Measurements from ENCODE around the gene SFN.
"Not testable (repeated sequence)": the region's sequence is repeated elsewhere in the genome, so short reads cannot be mapped to it uniquely, and the experiment has no call there.

The SFN gene

DNA sequence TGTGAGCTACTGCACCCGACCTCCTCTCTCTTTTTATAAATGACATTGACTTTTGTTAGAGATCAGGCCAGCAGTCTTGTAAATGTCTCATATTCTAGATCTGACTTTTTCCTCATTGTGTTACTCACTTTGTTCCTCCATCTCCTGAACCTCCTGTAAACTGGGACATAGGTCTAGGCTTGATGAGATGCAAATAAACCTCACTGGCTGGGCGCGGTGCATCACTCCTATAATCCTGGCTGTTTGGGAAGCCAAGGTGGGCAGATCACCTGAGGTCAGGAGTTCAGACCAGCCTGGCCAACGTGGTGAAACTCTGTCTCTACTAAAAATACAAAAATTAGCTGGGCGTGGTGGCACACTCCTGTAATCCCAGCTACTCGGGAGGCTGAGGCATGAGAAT lies 15.1 kb upstream of the SFN start:
- H3K36me3 ChIP-seq (ENCODE audit: insufficient read depth, low read length): peaks cover 50% of the 10 kb centered on the region
- H3K4me3 ChIP-seq (ENCODE audit: low read depth in 1 of 2, low read length in 2 of 2); H3K27me3 ChIP-seq (ENCODE audit: control insufficient read depth in 1 of 2, insufficient read depth in 2 of 2, low read length in 2 of 2); H3K27ac ChIP-seq (ENCODE audit: low read depth, low read length); H3K9ac ChIP-seq (ENCODE audit: low read length); H3K9me3 ChIP-seq (ENCODE audit: low read length): not testable (repeated sequence)
- peaks cover 17% of the 10 kb centered on the region for H3K4me1 ChIP-seq (ENCODE audit: insufficient read depth, low read length)

DNA sequence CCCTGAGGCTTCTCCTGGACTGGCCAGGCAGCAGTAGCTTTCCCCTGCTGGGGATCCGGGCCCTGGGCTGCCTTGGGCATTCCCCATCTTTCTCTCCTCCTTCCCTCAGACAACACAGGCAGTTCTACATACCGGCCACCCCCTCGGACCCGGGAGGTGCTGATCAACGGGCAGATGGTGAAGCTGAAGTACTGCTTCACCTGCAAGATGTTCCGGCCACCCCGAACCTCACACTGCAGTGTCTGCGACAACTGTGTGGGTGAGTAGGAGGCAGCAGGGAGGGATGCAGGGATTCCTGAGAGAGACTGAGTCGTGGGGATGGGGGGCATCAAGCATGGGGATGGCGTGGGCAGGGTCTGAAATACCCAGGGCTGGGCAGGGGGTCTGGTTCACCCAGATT lies 14.4 kb upstream of the SFN start:
- peaks cover 54% of the 10 kb centered on the region for H3K36me3 ChIP-seq (ENCODE audit: insufficient read depth, low read length)
- H3K4me1 ChIP-seq (ENCODE audit: insufficient read depth, low read length): peaks cover 17% of the 10 kb centered on the region
- H3K9me3 ChIP-seq (ENCODE audit: low read length): no peaks in the 10 kb centered on the region
- no peaks in the 10 kb centered on the region for H3K27me3 ChIP-seq (ENCODE audit: control insufficient read depth in 1 of 2, insufficient read depth in 2 of 2, low read length in 2 of 2)
- peak overlapping the region; percentile 27 for H3K27ac ChIP-seq (ENCODE audit: low read depth, low read length)
- H3K9ac ChIP-seq (ENCODE audit: low read length): no peak overlapping the region
- no peak overlapping the region for H3K4me3 ChIP-seq (ENCODE audit: low read depth in 1 of 2, low read length in 2 of 2)

DNA sequence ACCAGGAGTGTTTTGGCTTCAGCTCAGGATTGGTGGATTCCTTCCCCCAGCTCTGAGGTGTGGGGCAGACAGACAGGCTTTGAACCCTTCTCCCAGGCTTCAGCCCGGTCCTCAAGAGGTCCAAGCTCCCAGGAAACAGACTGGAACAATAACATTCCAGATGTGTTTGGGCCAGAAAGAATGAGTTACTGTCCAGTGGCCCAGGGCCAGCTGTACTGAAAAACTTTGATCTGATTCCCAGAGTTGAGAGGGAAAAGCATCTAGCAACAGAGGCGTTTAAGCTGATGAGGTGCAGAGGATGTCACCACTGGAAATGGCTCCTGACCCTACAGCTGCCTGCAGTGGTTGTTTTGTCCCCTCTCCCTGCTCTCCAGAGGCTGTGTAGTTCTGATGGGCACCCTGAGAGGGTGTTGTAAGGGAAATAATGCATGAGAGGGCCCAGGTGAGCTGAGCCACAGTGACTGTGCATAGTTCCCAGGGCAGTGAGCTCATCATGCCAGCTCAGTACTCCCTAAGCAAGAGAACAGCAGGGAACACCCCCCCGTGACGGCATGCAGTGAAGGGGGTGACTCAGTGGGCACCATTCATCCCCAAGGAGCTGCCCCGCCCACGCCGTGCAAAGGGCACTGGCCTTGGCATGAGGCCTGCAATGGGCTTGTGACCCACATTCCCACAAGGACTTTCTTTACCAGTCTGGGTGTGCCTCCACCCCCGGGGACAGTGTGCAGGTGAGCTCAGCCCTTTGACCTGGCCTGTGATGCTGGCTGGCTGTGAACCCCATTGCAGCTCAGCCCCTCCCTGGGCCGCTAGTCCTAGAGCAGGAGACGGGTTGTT lies 13.8 kb upstream of the SFN start:
- peaks cover 57% of the 10 kb centered on the region for H3K36me3 ChIP-seq (ENCODE audit: insufficient read depth, low read length)
- H3K27ac ChIP-seq (ENCODE audit: low read depth, low read length): peak overlapping the region; percentile 27
- H3K4me1 ChIP-seq (ENCODE audit: insufficient read depth, low read length): peaks cover 17% of the 10 kb centered on the region
- H3K27me3 ChIP-seq (ENCODE audit: control insufficient read depth in 1 of 2, insufficient read depth in 2 of 2, low read length in 2 of 2): no peaks in the 10 kb centered on the region
- no peak overlapping the region for H3K9ac ChIP-seq (ENCODE audit: low read length)
- H3K9me3 ChIP-seq (ENCODE audit: low read length): no peaks in the 10 kb centered on the region
- H3K4me3 ChIP-seq (ENCODE audit: low read depth in 1 of 2, low read length in 2 of 2): no peak overlapping the region

DNA sequence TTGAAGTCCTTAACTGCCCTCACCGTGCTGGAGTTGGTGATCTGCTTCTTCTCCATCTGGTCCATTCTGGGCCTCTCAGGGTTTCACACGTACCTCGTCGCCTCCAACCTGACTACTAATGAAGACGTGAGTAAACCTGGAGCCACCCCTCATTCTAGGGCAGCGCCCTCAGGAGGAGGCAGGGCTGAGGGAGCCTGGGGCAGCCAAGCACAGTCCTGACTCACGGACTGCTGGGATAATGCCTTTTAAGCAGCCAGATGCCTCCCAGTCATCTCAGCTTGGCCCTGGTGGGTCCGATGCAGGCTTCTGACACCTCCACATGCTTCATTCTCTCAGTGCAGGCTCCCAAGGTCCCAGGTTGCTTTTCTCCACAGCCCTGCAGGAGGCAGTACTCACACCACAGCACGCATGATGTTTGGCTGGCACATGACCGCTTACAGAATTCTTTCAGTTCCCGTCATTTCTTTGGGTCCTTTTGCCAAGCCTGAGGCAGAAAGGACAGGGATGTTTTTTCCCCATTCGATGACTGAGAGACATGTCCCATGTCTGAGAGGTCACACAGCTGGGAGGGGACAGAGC lies 11.8 kb upstream of the SFN start:
- Histone ChIP-seq H3K9me3 (ENCODE audit: low read length) (no peaks in the 10 kb centered on the region), H3K36me3 (ENCODE audit: insufficient read depth, low read length) (peaks cover 70% of the 10 kb centered on the region), H3K27ac (ENCODE audit: low read depth, low read length) (no peak overlapping the region), H3K4me3 (ENCODE audit: low read depth in 1 of 2, low read length in 2 of 2) (no peak overlapping the region), H3K9ac (ENCODE audit: low read length) (no peak overlapping the region), H3K4me1 (ENCODE audit: insufficient read depth, low read length) (peaks cover 17% of the 10 kb centered on the region), H3K27me3 (ENCODE audit: control insufficient read depth in 1 of 2, insufficient read depth in 2 of 2, low read length in 2 of 2) (no peaks in the 10 kb centered on the region)

DNA sequence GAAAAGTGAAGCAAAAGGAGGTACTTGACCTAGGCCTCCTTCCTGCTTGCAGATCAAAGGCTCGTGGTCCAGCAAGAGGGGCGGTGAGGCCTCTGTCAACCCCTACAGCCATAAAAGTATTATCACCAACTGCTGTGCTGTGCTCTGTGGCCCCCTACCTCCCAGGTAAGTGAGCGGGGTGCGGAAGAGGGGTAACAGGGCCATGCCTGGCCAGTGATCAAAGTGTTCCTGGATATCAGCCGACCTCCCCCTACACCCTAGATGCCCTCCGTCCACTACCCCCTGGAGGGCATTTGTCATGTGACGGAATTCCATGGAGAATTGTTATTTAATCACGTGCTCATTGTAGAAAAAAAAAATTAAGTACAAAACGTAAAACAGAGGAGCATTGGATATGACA lies 10.2 kb upstream of the SFN start:
- Histone ChIP-seq H3K4me3 (ENCODE audit: low read depth in 1 of 2, low read length in 2 of 2) (no peak overlapping the region), H3K9ac (ENCODE audit: low read length) (no peak overlapping the region), H3K9me3 (ENCODE audit: low read length) (no peaks in the 10 kb centered on the region), H3K27me3 (ENCODE audit: control insufficient read depth in 1 of 2, insufficient read depth in 2 of 2, low read length in 2 of 2) (no peaks in the 10 kb centered on the region), H3K36me3 (ENCODE audit: insufficient read depth, low read length) (peaks cover 71% of the 10 kb centered on the region), H3K27ac (ENCODE audit: low read depth, low read length) (no peak overlapping the region), H3K4me1 (ENCODE audit: insufficient read depth, low read length) (peaks cover 17% of the 10 kb centered on the region)

DNA sequence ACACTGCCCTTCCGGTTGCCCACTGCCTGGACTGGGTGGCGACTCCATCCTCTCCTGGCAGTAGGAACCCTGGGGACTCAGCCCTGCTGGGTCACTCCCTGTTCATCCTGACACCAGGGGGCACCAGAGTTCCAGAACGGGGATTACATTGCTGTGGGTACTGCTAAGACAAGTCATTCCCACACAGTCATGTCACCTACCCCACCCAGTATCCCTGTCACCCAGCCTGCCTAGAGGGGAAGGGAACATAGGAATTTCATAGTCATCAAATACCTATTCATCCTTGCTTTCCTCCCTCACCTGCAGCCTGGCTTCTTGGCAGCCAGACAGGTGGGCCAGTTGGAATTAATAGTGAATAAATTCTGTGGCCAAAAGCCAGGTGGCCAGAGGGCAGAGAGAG lies 9.8 kb upstream of the SFN start:
- Histone ChIP-seq H3K9me3 (ENCODE audit: low read length) (no peaks in the 10 kb centered on the region), H3K27me3 (ENCODE audit: control insufficient read depth in 1 of 2, insufficient read depth in 2 of 2, low read length in 2 of 2) (no peaks in the 10 kb centered on the region), H3K36me3 (ENCODE audit: insufficient read depth, low read length) (peaks cover 67% of the 10 kb centered on the region), H3K4me1 (ENCODE audit: insufficient read depth, low read length) (peaks cover 18% of the 10 kb centered on the region), H3K27ac (ENCODE audit: low read depth, low read length) (no peak overlapping the region), H3K9ac (ENCODE audit: low read length) (no peak overlapping the region), H3K4me3 (ENCODE audit: low read depth in 1 of 2, low read length in 2 of 2) (no peak overlapping the region)

DNA sequence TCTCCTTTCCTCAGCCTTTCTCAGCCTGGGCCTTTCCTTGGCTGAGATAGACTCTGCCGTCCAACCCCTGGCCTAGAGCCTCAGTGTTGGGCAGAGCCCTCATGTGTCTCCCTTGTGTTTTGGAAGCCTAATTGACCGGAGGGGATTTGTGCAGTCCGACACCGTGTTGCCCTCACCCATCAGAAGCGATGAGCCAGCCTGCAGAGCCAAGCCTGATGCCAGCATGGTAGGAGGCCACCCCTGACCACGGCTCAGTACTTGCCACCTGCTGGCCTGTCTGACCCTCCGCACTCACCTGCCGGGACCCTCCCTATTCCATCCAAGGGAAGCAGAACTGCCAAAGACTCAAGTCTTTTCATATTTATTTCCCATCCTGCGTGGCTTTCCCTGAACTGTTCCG lies 9.3 kb upstream of the SFN start:
- Histone ChIP-seq H3K9me3 (ENCODE audit: low read length) (no peaks in the 10 kb centered on the region), H3K36me3 (ENCODE audit: insufficient read depth, low read length) (peaks cover 62% of the 10 kb centered on the region), H3K9ac (ENCODE audit: low read length) (no peak overlapping the region), H3K4me3 (ENCODE audit: low read depth in 1 of 2, low read length in 2 of 2) (no peak overlapping the region), H3K27ac (ENCODE audit: low read depth, low read length) (no peak overlapping the region), H3K4me1 (ENCODE audit: insufficient read depth, low read length) (peaks cover 18% of the 10 kb centered on the region), H3K27me3 (ENCODE audit: control insufficient read depth in 1 of 2, insufficient read depth in 2 of 2, low read length in 2 of 2) (no peaks in the 10 kb centered on the region)

DNA sequence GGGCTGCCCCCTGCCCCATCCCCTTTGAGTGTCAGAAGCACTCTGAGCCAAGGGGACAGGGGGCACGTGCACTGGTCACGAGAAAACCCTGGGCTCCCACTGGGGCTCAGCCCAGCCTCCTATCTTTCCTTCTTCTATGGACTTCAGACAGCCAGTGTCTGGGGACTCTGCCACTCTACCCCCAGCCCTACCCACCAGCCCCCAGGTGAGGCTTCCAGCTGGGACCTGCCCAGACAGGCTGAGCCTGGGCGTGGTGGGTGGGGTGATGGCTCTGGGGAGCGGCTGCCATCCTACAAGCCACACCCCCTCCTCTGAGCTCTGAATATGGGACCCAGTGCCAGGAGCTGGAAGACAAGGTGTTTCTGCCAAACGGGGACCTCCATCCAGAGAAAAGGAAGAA lies 8.0 kb upstream of the SFN start:
- Histone ChIP-seq H3K9ac (ENCODE audit: low read length) (no peak overlapping the region), H3K27ac (ENCODE audit: low read depth, low read length) (no peak overlapping the region), H3K9me3 (ENCODE audit: low read length) (no peaks in the 10 kb centered on the region), H3K36me3 (ENCODE audit: insufficient read depth, low read length) (peaks cover 58% of the 10 kb centered on the region), H3K27me3 (ENCODE audit: control insufficient read depth in 1 of 2, insufficient read depth in 2 of 2, low read length in 2 of 2) (no peaks in the 10 kb centered on the region), H3K4me3 (ENCODE audit: low read depth in 1 of 2, low read length in 2 of 2) (no peak overlapping the region), H3K4me1 (ENCODE audit: insufficient read depth, low read length) (peaks cover 11% of the 10 kb centered on the region)

DNA sequence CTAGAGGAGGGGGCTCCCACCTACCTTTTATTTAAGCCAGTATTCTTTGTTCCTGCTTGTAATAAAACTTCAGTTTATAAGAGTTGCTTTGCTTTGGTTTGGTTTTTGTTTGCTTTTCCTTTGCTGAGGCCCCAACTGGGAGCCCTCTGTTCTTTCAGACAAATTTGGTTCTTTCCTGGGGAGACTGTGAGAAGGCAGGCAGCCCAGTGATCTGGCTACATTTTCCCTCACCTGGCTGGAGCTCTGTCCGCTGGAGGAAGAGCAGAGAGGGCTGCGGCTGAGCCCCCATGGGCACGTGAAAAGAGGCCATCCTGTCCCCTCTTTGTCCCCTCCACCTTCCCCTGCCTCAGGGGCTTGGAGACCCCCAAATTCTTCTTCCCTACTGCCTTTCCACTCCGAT lies 7.3 kb upstream of the SFN start:
- Histone ChIP-seq H3K4me1 (ENCODE audit: insufficient read depth, low read length) (peaks cover 11% of the 10 kb centered on the region), H3K36me3 (ENCODE audit: insufficient read depth, low read length) (peaks cover 51% of the 10 kb centered on the region), H3K27ac (ENCODE audit: low read depth, low read length) (no peak overlapping the region), H3K9ac (ENCODE audit: low read length) (no peak overlapping the region), H3K27me3 (ENCODE audit: control insufficient read depth in 1 of 2, insufficient read depth in 2 of 2, low read length in 2 of 2) (no peaks in the 10 kb centered on the region), H3K4me3 (ENCODE audit: low read depth in 1 of 2, low read length in 2 of 2) (no peak overlapping the region), H3K9me3 (ENCODE audit: low read length) (no peaks in the 10 kb centered on the region)

DNA sequence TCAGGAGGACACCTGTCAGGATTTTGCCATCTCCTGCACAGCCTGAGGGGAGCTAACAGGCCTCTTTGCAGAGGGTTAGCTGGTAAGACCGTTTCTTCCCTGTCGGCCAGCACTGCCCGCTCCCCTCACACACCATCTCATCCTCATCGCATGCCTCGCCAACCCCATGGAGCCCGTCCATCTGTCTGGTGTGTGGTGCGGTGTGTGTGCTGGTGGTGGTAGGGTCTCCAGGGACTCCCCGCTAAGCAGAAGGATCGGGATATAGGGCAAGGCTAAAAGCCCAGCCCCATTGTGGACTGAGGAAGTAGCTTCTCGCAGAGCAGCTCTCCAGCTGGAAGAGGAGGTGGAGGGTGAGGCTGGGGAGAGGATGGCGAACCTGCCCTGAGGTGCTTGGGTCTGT lies 6.8 kb upstream of the SFN start:
- Histone ChIP-seq H3K27me3 (ENCODE audit: control insufficient read depth in 1 of 2, insufficient read depth in 2 of 2, low read length in 2 of 2) (no peaks in the 10 kb centered on the region), H3K4me1 (ENCODE audit: insufficient read depth, low read length) (peaks cover 11% of the 10 kb centered on the region), H3K4me3 (ENCODE audit: low read depth in 1 of 2, low read length in 2 of 2) (no peak overlapping the region), H3K9ac (ENCODE audit: low read length) (no peak overlapping the region), H3K36me3 (ENCODE audit: insufficient read depth, low read length) (peaks cover 45% of the 10 kb centered on the region), H3K27ac (ENCODE audit: low read depth, low read length) (no peak overlapping the region), H3K9me3 (ENCODE audit: low read length) (no peaks in the 10 kb centered on the region)

DNA sequence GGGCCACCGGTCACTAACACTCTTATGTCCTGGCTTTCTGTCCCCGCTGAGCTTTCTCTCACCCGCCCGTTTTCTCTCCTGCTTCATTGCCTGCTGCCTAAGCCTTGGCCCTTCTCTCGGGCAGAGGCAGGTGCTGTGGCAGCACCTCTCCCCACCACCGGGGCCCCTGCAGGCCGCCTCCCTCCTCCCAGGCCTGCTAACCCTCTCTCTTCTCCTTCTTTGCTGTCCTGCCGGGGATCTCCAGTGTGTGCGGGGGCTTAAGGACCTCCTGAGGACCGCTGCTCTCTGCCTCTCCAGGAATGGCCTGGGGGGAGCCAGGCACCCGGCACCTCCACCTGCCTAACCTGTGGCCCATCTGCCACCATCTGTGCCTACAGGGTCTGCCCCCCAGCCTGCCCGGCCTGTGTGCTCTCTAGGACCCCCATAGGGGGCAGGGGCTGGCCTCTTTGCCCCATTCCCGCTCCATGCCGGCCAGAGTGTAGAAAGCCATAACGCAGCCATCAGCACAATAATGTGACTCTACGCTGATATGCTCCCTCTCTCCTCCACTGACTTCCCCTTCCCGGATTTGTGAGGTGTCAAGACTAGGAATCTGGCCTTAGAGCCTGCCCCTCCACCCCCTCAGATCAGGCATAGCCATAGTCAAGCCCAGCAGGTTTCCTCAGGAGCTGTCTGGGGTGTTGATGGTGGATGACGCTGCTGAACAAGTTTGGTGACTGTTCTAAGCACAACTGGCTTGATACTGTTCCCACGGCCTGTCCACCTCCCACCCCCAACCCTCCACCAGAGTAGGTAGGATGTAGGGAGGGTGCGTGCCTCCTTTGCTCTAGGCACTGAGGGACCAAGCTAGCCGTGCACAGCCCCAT lies 6.1 kb upstream of the SFN start:
- H3K9me3 ChIP-seq (ENCODE audit: low read length): no peaks in the 10 kb centered on the region
- no peaks in the 10 kb centered on the region for H3K27me3 ChIP-seq (ENCODE audit: control insufficient read depth in 1 of 2, insufficient read depth in 2 of 2, low read length in 2 of 2)
- peaks cover 39% of the 10 kb centered on the region for H3K36me3 ChIP-seq (ENCODE audit: insufficient read depth, low read length)
- no peak overlapping the region for H3K9ac ChIP-seq (ENCODE audit: low read length)
- H3K4me3 ChIP-seq (ENCODE audit: low read depth in 1 of 2, low read length in 2 of 2): no peak overlapping the region
- H3K4me1 ChIP-seq (ENCODE audit: insufficient read depth, low read length): peaks cover 11% of the 10 kb centered on the region
- H3K27ac ChIP-seq (ENCODE audit: low read depth, low read length): no peak overlapping the region

Measured in muscle layer of colon (tissue), 2 donors.